ENCODE results near the gene BEX4.

DNA sequence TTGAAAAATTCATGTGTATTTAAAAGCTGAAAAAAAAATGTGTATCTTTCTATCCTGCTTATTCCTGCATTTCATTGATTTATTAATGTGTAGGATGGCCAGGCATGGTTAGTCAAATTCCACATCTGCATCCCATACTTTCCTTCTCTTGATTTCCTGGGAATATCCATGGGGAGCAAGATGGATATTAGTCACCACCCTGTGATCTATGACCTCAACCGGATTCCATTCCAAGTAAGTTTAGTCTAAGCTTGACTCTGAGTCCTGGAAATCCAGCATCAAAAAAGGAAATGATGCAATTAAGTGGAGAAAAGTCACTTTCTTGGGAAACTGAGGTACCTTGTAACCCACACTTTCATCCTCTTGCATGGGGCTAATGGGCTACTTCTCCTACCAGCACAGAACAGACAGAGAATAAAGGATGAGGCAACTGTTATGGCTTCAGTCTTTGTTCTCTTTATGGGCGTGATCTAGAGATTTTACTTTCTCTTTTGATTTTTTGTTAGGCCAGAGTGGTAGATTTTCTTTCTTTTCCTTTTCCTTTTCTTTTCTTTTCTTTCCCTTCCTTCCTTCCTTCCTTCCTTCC, 17.1 kb upstream of the BEX4 start:
- TF ChIP-seq, protein P1, sequence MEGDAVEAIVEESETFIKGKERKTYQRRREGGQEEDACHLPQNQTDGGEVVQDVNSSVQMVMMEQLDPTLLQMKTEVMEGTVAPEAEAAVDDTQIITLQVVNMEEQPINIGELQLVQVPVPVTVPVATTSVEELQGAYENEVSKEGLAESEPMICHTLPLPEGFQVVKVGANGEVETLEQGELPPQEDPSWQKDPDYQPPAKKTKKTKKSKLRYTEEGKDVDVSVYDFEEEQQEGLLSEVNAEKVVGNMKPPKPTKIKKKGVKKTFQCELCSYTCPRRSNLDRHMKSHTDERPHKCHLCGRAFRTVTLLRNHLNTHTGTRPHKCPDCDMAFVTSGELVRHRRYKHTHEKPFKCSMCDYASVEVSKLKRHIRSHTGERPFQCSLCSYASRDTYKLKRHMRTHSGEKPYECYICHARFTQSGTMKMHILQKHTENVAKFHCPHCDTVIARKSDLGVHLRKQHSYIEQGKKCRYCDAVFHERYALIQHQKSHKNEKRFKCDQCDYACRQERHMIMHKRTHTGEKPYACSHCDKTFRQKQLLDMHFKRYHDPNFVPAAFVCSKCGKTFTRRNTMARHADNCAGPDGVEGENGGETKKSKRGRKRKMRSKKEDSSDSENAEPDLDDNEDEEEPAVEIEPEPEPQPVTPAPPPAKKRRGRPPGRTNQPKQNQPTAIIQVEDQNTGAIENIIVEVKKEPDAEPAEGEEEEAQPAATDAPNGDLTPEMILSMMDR (conservative IDR thresholded peaks at IDR 0.05 in 1 of 2, IDR thresholded peaks at IDR 0.05 in 1 of 2; ENCODE audit: low read depth in 1 of 2, low read length in 2 of 2), result no peak
- TF ChIP-seq EZH2 (IDR thresholded peaks at IDR 0.05; ENCODE audit: low read length, missing control alignments), result no peak
